Right ventricle myocardium superior (tissue), 1 donor: ENCODE data around the gene NFS1. TPM values are rescaled to one million over a fixed set of nuclear protein-coding genes. Genes with fewer than 3 reads are reported as not detected.

Source experiments
- ATAC-seq: fragments of 200-7000 bp; cut with Tn5 transposase; one replicate; pipeline ENCODE4 v1.9.1; 2020; ENCODE audit warnings: mild to moderate bottlenecking; ENCODE audit not compliant: poor library complexity
- DNase-seq: peaks from one replicate; pipeline ENCODE4 v3.0.0-alpha.2; 2020
- intact Hi-C: fragments of 100-400 bp; cut with DNase I; formaldehyde crosslinking; loops from one replicate; pipeline ENCODE4 v1.11.2; 2022
- total RNA-seq: library from RNA; stranded (reverse); fragmentation: NEBNext Ultra II Directional; extraction: Animal tissue kit (Norgen Biotek cat#: 25700); gene quantifications from one replicate; pipeline ENCODE4 v1.2.1, GENCODE V29; 2021
- donor health status: DM: no; HTN: yes; CAD: no; lungs with severe emphysema.

Gene NFS1
- total RNA-seq, 1 donor from 2014 or later = 53.2 TPM

GRCh38 chr20:35660122-35660937 lies 38.8 kb downstream of the NFS1 start:
- ATAC-seq = no peak
- DNase-seq = no peak
- intact Hi-C loops = loop anchor here (5.0 kb wide), 1 partner anchor 43 kb away; the partner anchor contains the start of gene SPAG4

DNA sequence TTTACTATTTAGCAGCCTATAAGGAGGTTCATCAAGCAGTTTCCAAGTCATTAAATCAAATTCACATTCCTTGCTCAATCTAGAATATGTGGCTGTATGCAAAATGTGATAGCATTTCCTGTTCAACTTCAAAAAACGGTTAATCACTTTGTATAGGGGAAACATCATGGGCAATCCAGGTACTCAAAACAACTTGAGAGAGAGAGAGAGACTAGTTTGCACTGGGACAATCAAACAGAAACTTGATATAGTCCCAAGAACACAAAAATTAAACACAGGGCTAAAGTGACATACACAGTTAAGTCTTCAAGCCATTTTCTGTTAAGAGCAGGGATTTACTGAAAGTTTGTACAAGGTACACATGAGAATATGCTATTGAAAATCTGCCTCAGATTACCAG lies 41.9 kb downstream of the NFS1 start:
- no peak for ATAC-seq
- DNase-seq = no peak
- intact Hi-C loops = no loop called here

DNA sequence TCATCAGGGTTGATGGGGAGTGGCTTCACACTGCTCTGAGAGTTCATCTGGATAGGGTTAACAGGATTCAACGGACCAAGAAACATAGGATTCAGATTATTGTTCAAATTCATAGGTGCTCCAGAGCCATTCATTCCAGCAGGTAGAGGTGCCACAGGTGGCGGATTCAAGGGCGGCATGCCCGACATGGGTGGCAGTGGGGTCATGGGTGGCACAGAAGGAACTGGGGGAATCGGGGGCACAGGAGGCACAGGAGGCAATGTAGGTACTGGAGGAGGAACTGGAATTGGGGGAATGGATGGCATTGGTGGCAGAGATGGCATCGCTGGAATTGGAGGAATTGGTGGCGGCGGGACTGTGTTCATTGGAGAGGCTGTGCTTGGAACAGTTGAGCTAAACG lies 44.7 kb downstream of the NFS1 start:
- intact Hi-C loops = no loop called here
- DNase-seq = no peak
- ATAC-seq = no peak

- intact Hi-C loops = no loop called here
- DNase-seq (no peak), ATAC-seq (no peak)
These were observed 45.3 kb downstream of the NFS1 start for GRCh38 chr20:35653893-35654292.

GRCh38 chr20:35653430-35653734 lies 45.8 kb downstream of the NFS1 start:
- intact Hi-C loops = no loop called here
- DNase-seq (no peak), ATAC-seq (no peak)

DNA sequence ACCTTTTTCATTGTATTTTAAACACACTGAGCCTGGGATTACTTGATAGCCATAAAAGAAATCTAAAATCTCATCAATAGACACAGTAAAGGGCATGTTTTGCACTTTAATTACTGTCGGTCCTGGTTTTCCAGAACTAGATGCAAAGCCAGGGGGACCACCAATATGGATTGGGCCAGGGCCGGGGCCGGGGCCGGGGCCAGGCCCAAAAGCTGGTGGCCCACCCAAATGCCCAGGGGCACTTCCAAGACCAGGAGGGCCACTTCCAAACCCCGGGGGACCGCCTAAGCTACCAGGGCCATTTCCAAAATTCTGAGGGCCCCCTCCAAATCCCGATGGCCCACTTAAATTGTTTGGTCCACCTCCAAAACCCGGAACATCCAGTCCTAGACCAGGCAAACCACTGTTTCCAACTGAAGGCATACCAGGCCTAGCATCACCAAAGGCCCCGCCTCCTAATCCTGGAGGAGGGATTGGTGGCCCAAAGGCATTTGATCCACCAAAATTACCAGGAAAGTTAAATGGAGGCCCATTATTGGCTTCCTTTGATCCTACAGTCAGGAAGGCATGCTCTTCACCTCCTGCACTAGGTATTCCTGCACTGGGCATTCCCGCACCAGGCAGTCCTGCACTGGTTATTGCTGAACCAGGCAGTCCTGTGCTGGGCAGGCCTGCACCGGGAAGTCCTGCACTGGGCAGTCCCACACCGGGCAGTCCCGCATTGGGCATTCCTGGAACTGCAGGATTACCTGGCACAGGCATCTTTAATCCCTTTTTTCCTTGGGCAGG lies 46.3 kb downstream of the NFS1 start:
- ATAC-seq (no peak), DNase-seq (no peak)
- intact Hi-C loops = no loop called here

- intact Hi-C loops = no loop called here
- ATAC-seq (peak; percentile 51), DNase-seq (no peak)
These were observed 47.2 kb downstream of the NFS1 start for GRCh38 chr20:35651958-35652357.

DNA sequence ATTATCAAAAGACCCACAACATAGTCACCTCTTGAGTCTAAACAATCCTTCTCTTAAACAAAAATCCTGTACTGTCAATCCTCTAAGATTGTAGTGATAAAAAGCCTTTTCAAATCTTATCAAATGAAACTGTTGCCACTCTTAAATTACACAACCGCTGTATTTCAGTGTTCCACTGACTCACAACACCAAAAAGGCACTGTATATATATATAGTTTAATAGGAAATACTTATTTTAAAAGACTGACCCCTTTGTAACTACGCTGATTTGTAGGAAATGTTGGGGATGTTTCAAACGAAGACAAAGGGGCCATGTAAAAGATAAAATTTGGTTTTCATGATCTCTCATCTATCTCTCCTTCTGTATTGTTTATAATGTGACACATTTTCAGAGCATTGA lies 48.5 kb downstream of the NFS1 start:
- DNase-seq (no peak), ATAC-seq (no peak)
- intact Hi-C loops = no loop called here

GRCh38 chr20:35648836-35649235 lies 50.3 kb downstream of the NFS1 start:
- no peak for DNase-seq
- ATAC-seq = peak; percentile 32
- intact Hi-C loops = no loop called here

DNA sequence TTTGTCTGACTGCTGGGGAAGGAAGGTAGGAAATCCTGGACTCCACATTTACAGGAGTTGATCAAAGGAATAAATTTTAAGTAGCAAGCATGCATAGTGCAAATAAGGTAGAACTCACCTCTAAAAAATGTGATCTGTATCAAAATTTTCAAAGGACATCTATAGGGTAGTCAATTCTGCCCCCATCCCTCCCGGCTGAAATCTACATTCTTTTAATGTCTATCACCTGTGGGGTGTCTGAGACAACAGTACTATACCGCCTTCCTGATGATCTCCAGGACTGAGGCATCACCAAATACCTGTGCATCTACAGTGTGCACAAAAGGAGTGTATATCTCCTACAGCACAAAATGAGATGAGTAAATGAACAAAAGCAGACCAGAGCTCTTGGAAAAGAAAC lies 54.3 kb downstream of the NFS1 start:
- DNase-seq (no peak), ATAC-seq (no peak)
- intact Hi-C loops = no loop called here

DNA sequence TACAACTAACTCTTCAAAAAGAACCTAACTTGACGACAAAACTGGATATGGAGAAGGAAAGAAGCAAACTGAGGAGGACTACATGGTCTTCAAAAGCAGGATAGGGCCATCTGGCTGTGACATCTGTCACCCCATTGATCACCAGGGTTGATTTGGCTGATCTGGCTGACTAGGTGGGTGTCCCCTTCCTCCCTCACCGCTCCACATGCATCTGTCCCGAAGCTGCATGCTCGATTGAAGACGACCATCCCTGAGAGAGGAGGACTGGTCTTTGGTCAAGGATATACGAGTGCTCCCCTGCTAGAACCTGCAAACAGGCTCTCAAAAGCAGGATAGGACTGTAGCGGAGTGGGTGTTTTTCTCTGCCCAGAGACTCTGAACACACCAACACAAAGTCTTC lies 56.1 kb downstream of the NFS1 start:
- no peak for ATAC-seq
- intact Hi-C loops = no loop called here
- DNase-seq = no peak

DNA sequence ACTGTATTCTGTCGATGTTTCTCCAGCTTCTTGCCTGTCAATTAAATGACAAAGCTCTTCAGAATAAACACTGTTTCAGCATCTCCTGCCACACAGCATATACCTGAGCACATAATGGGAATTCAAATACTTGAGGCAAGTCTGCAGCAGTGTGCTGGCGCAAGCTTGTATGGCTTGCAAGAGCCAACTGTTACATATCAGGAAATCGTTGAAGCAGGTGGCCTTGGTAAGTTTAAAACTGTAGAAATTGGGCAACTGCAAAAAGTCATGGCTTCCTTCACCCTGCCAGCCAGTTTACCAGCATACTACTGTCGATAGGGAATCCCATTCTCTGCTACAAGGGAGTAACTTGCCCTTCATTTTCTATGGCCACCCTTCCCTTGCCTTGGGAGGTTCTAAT lies 57.4 kb downstream of the NFS1 start:
- no peak for ATAC-seq
- no peak for DNase-seq
- intact Hi-C loops = no loop called here

GRCh38 chr20:35640724-35641123 lies 58.4 kb downstream of the NFS1 start:
- ATAC-seq (no peak), DNase-seq (no peak)
- intact Hi-C loops = no loop called here

DNA sequence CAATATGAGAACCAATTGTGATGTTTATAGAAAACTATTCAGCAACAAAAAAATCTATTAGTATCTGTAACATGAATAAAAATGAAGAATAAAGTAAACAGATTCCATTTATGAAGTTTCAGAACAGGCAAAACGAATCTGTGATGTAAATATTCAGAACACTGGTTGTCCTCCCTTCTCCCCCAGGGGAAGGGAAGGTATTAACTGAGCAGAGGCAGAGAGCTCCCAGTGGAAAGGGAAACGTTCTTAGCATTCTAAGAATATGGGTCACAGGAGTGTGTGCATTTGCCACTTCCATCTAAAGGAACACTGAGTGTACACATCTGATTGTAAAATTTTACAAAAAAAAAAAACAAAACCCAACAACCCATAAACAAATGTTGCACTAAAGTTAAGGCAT lies 60.4 kb downstream of the NFS1 start:
- no peak for DNase-seq
- intact Hi-C loops = no loop called here
- ATAC-seq = no peak

- DNase-seq (no peak), ATAC-seq (no peak)
- intact Hi-C loops = no loop called here
These were observed 61.9 kb downstream of the NFS1 start for GRCh38 chr20:35637276-35637675.

- intact Hi-C loops = no loop called here
- DNase-seq = no peak
- peak; percentile 45 for ATAC-seq
These were observed 63.1 kb downstream of the NFS1 start for GRCh38 chr20:35636095-35636494.

- DNase-seq (no peak), ATAC-seq (peak; percentile 13)
- intact Hi-C loops = no loop called here
These were observed 63.5 kb downstream of the NFS1 start for GRCh38 chr20:35635652-35636051.

GRCh38 chr20:35632539-35633115 lies 66.5 kb downstream of the NFS1 start:
- no peak for DNase-seq
- ATAC-seq = no peak
- intact Hi-C loops = no loop called here

DNA sequence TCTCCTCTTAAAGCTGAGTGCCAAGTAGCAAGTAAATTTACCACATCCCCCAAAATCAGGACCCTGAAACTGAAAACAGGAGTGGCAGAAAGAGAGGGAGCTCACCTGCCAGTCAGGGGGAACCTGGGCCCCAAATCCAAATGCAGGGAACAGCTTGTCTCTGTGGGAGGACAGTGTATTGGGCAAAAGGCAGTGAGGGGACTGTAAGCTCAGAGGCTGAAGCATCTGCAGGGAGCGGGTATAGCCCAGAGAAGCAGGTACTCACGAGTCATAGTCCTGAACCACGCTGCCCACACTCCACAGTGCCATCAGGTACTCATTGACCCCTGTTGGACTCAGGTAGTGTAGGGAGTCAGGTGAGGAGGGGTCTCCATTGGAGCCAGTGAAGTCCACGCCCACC lies 68.5 kb downstream of the NFS1 start:
- no peak for DNase-seq
- intact Hi-C loops = no loop called here
- ATAC-seq = no peak
